Myocyte (in vitro differentiated cells): ENCODE measurements around the gene LGALS7. TPM values are rescaled to one million over a fixed set of nuclear protein-coding genes. Genes with fewer than 3 reads are reported as not detected.
"Not testable (repeated sequence)": the region's sequence is repeated elsewhere in the genome, so short reads cannot be mapped to it uniquely, and the experiment has no call there.

Experiments used
- DNase-seq: peaks from one replicate; pipeline ENCODE4 v3.0.0-alpha.2; 2012; ENCODE audit warnings: low read depth
- total RNA-seq: library from RNA; depleted of rRNA; stranded (reverse); fragments of >200 nt; gene quantifications from 2 replicates; pipeline ENCODE4 v1.2.3, GENCODE V29; 2014

The LGALS7 gene
- total RNA-seq, 1 donor from 2014 or later: not detected

GRCh38 chr19:38774181-38774950 lies 1.0 kb upstream of the LGALS7 start:
- no peak for DNase-seq

GRCh38 chr19:38771569-38771968 lies 1.7 kb downstream of the LGALS7 start:
- not testable (repeated sequence) for DNase-seq

- not testable (repeated sequence) for DNase-seq
These were observed 2.4 kb downstream of the LGALS7 start for GRCh38 chr19:38770949-38771275.

GRCh38 chr19:38770228-38770948 lies 2.9 kb downstream of the LGALS7 start:
- DNase-seq: not testable (repeated sequence)

GRCh38 chr19:38769635-38770211 lies 3.6 kb downstream of the LGALS7 start:
- peak; percentile 51 for DNase-seq

GRCh38 chr19:38766276-38767047 lies 6.9 kb downstream of the LGALS7 start:
- DNase-seq: no peak

- no peak for DNase-seq
These were observed 8.1 kb downstream of the LGALS7 start for GRCh38 chr19:38765214-38765613.

GRCh38 chr19:38763795-38764220 lies 9.5 kb downstream of the LGALS7 start:
- no peak for DNase-seq

GRCh38 chr19:38761884-38762389 lies 11.4 kb downstream of the LGALS7 start:
- DNase-seq: not testable (repeated sequence)

GRCh38 chr19:38760805-38761517 lies 12.4 kb downstream of the LGALS7 start:
- not testable (repeated sequence) for DNase-seq

GRCh38 chr19:38759590-38760003 lies 13.7 kb downstream of the LGALS7 start:
- DNase-seq: no peak

GRCh38 chr19:38754196-38754595 lies 19.1 kb downstream of the LGALS7 start:
- not testable (repeated sequence) for DNase-seq

GRCh38 chr19:38753783-38754182 lies 19.5 kb downstream of the LGALS7 start:
- not testable (repeated sequence) for DNase-seq

- no peak for DNase-seq
These were observed 28.0 kb downstream of the LGALS7 start for GRCh38 chr19:38745316-38745715.

- DNase-seq: no peak
These were observed 28.4 kb downstream of the LGALS7 start for GRCh38 chr19:38744874-38745273.

GRCh38 chr19:38744298-38744681 lies 29.0 kb downstream of the LGALS7 start, which contains the start of gene CAPN12:
Gene CAPN12, minus strand, starts transcription at chr19:38744474. Its CDS starts 309 bp downstream, at chr19:38744165.
- DNase-seq: no peak

- no peak for DNase-seq
These were observed 29.7 kb downstream of the LGALS7 start for GRCh38 chr19:38743394-38744297.

GRCh38 chr19:38742906-38743305 lies 30.4 kb downstream of the LGALS7 start:
- DNase-seq: no peak

GRCh38 chr19:38742296-38742695 lies 31.0 kb downstream of the LGALS7 start:
- no peak for DNase-seq
